GM06990 (cell line): ENCODE measurements around the gene TPCN2.

Source experiments
- DNase-seq: peaks from one replicate; pipeline ENCODE4 v3.0.0-alpha.2; 2011; ENCODE audit not compliant: insufficient read length; ENCODE audit errors: extremely low read depth
- H3K27me3 ChIP-seq: replicated peaks from 2 replicates; pipeline ENCODE4 v1.6.0; 2011; ENCODE audit warnings: low read length; ENCODE audit not compliant: control insufficient read depth, insufficient read depth
- H3K36me3 ChIP-seq: 2 replicates; pipeline ENCODE4 v1.5.1; 2011; ENCODE audit warnings: low read length; ENCODE audit not compliant: control insufficient read depth, insufficient read depth
- H3K4me3 ChIP-seq: replicated peaks from 2 replicates; pipeline ENCODE4 v1.5.1; 2011; ENCODE audit warnings: low read depth, mild to moderate bottlenecking, control low read depth, low read length
- CTCF ChIP-seq: IDR thresholded peaks from 2 replicates; pipeline ENCODE4 v1.5.1; 2011; ENCODE audit warnings: low read length, control low read depth, mild to moderate bottlenecking, inconsistent platforms; ENCODE audit not compliant: insufficient read depth, poor library complexity, severe bottlenecking

TPCN2 gene

GRCh38 chr11:69106031-69106811 lies 57.5 kb downstream of the TPCN2 start:
- no peak for DNase-seq
- H3K4me3 ChIP-seq: no peak overlapping the region
- no peak for TF ChIP-seq CTCF
- no peaks in the 10 kb centered on the region for H3K27me3 ChIP-seq
- no peaks in the 10 kb centered on the region for H3K36me3 ChIP-seq

DNA sequence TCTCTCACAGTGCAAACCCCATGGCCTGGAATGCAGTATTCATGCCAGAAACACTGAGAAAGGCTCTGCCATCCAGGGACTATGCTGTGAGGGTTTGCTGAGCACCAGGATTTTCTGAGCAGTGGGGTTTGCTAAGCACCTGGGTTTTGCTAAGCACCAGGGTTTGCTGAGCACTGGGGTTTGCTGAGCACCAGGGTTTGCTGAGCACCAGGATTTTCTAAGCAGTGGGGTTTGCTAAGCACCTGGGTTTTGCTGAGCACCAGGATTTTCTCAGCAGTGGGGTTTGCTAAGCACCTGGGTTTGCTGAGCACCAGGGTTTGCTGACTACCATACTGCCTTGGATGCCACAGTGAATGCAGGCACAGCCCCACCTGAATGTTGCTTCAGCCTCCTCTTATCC lies 58.7 kb downstream of the TPCN2 start:
- no peak for DNase-seq
- no peak overlapping the region for H3K4me3 ChIP-seq
- no peaks in the 10 kb centered on the region for H3K27me3 ChIP-seq
- TF ChIP-seq CTCF: no peak
- H3K36me3 ChIP-seq: no peaks in the 10 kb centered on the region

- DNase-seq: no peak
- Histone ChIP-seq H3K4me3 (no peak overlapping the region), H3K36me3 (no peaks in the 10 kb centered on the region), H3K27me3 (no peaks in the 10 kb centered on the region)
- no peak for TF ChIP-seq CTCF
Observed at GRCh38 chr11:69108030-69108429, 59.3 kb downstream of the TPCN2 start.

GRCh38 chr11:69108559-69108958 lies 59.8 kb downstream of the TPCN2 start:
- H3K27me3 ChIP-seq: no peaks in the 10 kb centered on the region
- H3K36me3 ChIP-seq: no peaks in the 10 kb centered on the region
- no peak overlapping the region for H3K4me3 ChIP-seq
- no peak for TF ChIP-seq CTCF
- no peak for DNase-seq

DNA sequence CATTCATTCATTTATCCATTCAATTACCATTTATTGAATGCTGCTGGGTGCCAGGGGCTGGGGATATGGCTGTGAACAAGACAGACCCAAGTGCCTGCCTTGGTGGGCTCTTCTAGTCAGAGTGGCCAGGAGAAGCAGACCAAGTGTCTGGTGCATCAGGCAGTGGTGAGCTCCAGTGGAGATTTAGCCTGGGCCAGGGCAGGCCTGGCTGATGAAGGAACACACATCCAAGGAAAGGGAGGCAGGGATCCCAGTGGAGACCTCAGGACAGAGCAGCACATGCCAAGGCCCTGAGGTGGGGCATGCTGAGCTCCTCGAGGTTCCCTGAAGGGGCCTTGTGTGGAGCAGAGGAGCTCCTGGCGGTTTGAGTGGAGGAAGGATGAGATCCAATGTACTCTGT lies 60.4 kb downstream of the TPCN2 start:
- no peaks in the 10 kb centered on the region for H3K36me3 ChIP-seq
- no peak overlapping the region for H3K4me3 ChIP-seq
- H3K27me3 ChIP-seq: no peaks in the 10 kb centered on the region
- no peak for TF ChIP-seq CTCF
- no peak for DNase-seq

- no peaks in the 10 kb centered on the region for H3K27me3 ChIP-seq
Observed at GRCh38 chr11:69110451-69110850, 61.7 kb downstream of the TPCN2 start.

More at GRCh38 chr11:69110451-69110850, 61.7 kb downstream of the TPCN2 start:
- Histone ChIP-seq H3K36me3 (no peaks in the 10 kb centered on the region), H3K4me3 (no peak overlapping the region)
- no peak for TF ChIP-seq CTCF
- DNase-seq: no peak
